ENCODE measurements around the gene TRAF3.

The TRAF3 gene

DNA sequence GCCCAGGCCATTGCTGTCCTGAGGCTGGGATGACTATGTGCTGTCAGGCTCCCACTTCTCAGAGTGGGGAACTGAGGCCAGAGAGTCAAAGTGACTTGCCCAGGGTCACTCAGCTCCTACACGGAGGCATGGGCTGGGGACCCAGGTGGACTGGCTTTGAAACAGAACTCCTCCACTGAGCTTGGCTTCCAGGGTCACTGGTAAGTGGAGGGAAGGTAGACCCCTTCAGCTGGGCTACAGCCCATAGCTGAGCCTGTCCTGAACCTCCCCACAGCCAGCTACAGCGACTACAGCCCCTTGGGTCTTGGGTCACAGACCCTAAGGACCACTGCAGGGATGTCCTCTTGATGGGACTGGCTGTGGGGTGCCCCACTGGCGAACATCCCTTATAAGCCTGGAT lies 40.3 kb upstream of the TRAF3 start:
- ATAC-seq (ENCODE audit: insufficient read depth, low read depth), result no peak
- H3K27ac ChIP-seq (ENCODE audit: low read length), result no peak overlapping the region

DNA sequence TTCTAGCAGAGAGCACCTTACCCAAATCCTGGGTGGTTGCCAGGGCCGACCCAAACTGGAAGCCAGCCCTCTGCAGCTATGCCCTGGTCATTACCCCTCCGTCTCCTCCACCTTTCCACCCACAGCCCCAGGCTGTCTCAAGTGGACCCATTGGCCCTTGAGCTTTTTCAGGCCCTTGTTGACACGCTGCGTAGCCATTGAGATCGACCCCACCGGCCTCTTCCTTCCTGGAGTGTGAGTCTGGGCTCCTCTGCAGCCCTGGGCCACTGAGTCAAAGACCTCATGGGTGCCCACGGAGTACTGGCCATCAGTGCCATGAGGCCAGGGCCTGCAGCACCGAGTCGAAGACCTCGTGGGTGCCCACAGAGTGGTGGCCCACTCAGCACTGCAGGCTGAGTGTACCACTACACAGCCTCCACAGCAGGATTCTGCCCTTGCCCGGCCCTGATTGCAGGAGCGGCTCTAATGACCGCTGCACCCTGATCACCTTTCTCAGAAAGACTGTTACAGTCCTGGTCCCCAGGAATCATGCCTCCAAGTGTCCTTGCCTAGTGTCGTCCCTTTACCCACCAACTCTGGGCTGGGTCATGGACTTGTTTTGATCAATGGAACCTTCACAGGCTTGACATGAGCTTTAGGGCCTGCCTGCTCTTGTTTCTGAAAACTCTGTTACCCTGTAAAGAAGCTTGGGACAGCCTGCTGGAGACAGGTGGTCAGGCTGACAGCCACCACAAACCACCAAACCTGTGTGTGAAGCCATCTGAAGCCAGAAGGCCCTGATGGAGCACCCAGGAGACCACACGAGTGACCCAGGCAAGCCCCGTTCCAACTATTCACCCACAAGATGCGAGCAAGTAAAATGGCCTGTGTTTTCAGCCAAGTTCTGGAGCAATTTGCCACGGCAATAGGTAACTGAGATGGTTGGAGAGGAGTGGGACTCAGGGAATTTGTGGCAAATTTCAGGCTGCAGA lies 39.6 kb upstream of the TRAF3 start:
- no peaks in the 10 kb centered on the region for H3K36me3 ChIP-seq (ENCODE audit: insufficient read depth, low read length)
- ATAC-seq (ENCODE audit: insufficient read depth, low read depth), result no peak
- no peak overlapping the region for H3K27ac ChIP-seq (ENCODE audit: low read length)
- no peaks in the 10 kb centered on the region for H3K4me1 ChIP-seq (ENCODE audit: insufficient read depth, low read length)
- H3K9ac ChIP-seq (ENCODE audit: low read depth, low read length), result no peak overlapping the region
- H3K4me2 ChIP-seq (ENCODE audit: insufficient read depth, low read length), result no peak overlapping the region
- no peaks in the 10 kb centered on the region for H3K79me2 ChIP-seq (ENCODE audit: insufficient read depth, low read length)
- no peak for DNase-seq
- TF ChIP-seq EZH2 (IDR thresholded peaks at IDR 0.05; ENCODE audit: borderline replicate concordance, low read depth, low read length, severe bottlenecking), result no peak
- TF ChIP-seq, protein P1, sequence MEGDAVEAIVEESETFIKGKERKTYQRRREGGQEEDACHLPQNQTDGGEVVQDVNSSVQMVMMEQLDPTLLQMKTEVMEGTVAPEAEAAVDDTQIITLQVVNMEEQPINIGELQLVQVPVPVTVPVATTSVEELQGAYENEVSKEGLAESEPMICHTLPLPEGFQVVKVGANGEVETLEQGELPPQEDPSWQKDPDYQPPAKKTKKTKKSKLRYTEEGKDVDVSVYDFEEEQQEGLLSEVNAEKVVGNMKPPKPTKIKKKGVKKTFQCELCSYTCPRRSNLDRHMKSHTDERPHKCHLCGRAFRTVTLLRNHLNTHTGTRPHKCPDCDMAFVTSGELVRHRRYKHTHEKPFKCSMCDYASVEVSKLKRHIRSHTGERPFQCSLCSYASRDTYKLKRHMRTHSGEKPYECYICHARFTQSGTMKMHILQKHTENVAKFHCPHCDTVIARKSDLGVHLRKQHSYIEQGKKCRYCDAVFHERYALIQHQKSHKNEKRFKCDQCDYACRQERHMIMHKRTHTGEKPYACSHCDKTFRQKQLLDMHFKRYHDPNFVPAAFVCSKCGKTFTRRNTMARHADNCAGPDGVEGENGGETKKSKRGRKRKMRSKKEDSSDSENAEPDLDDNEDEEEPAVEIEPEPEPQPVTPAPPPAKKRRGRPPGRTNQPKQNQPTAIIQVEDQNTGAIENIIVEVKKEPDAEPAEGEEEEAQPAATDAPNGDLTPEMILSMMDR (IDR thresholded peaks at IDR 0.05; ENCODE audit: borderline replicate concordance, extremely low read depth, low read length, poor library complexity, severe bottlenecking), result no peak
- H3K4me3 ChIP-seq (ENCODE audit: low read depth in 1 of 2, low read length in 2 of 2), result no peak overlapping the region
- no peaks in the 10 kb centered on the region for H4K20me1 ChIP-seq (ENCODE audit: insufficient read depth, low read length)
- H3K9me3 ChIP-seq (ENCODE audit: insufficient read depth, low read length, severe bottlenecking), result peaks cover 11% of the 10 kb centered on the region
- H3K27me3 ChIP-seq (ENCODE audit: insufficient read depth, low read length, poor library complexity), result no peaks in the 10 kb centered on the region
- no peak overlapping the region for H2AFZ ChIP-seq (ENCODE audit: low read depth, low read length)

More for the DNA sequence above, 40.3 kb upstream of the TRAF3 start:
- H2AFZ ChIP-seq (ENCODE audit: low read depth, low read length), result no peak overlapping the region
- no peak overlapping the region for H3K9ac ChIP-seq (ENCODE audit: low read depth, low read length)
- H4K20me1 ChIP-seq (ENCODE audit: insufficient read depth, low read length), result 0 out of 2 replicates have a peak, but pooled peaks cover 4% of the 10 kb centered on the region
- no peaks in the 10 kb centered on the region for H3K79me2 ChIP-seq (ENCODE audit: insufficient read depth, low read length)
- peaks cover 7% of the 10 kb centered on the region for H3K9me3 ChIP-seq (ENCODE audit: insufficient read depth, low read length, severe bottlenecking)
- H3K4me2 ChIP-seq (ENCODE audit: insufficient read depth, low read length), result no peak overlapping the region
- no peaks in the 10 kb centered on the region; the same call in 1 of the 2 replicates for H3K36me3 ChIP-seq (ENCODE audit: insufficient read depth, low read length)
- no peaks in the 10 kb centered on the region for H3K27me3 ChIP-seq (ENCODE audit: insufficient read depth, low read length, poor library complexity)
- no peaks in the 10 kb centered on the region for H3K4me1 ChIP-seq (ENCODE audit: insufficient read depth, low read length)
- TF ChIP-seq, protein P1 (IDR thresholded peaks at IDR 0.05; ENCODE audit: borderline replicate concordance, extremely low read depth, low read length, poor library complexity, severe bottlenecking), result no peak
- no peak for TF ChIP-seq EZH2 (IDR thresholded peaks at IDR 0.05; ENCODE audit: borderline replicate concordance, low read depth, low read length, severe bottlenecking)
- no peak for DNase-seq
- no peak overlapping the region for H3K4me3 ChIP-seq (ENCODE audit: low read depth in 1 of 2, low read length in 2 of 2)

DNA sequence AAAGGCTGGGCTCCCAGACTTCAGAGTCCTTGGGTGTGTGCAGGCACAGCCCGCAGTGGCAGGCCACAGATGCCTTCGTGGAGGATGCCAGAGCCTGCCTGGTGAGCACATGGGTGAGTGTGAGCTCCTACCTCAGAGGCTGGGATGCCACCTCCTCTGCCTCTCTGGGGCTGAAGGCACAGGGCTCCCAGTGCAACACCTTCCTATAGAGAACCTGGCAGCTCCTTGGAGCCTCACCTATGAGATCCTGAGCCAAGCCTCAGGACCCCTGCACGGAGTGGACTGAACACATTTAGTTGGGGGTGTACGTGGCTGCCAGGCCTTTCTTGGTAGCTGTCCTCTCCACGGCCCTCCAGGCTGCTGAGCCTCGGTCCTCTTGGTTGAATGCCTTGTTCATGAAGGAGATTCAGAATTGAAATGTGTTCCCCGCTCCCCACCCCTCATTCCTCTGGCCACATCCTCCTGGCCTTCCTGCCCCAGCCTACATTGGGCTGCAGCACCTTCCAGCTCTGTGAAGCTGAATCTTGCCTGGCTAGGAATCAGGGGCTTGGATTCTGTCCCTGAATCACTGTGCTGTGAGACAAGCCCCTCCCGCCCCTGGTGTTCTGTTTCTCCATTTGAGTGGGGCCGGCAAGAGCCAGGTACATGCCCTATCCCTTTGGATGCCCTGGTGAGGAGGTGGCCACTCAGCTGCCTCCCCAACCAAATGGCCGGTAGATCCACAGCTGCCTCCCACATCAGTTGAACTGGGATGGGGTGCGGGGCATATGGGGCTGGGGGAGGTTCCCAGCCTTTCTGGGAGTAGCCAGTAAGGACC lies 38.7 kb upstream of the TRAF3 start:
- H3K27ac ChIP-seq (ENCODE audit: low read length), result no peak overlapping the region
- H3K4me1 ChIP-seq (ENCODE audit: insufficient read depth, low read length), result no peaks in the 10 kb centered on the region
- DNase-seq (no peak), ATAC-seq (ENCODE audit: insufficient read depth, low read depth) (0 out of 3 replicates have a peak, but pooled peaks have one; percentile 9)
- no peak for TF ChIP-seq EZH2 (IDR thresholded peaks at IDR 0.05; ENCODE audit: borderline replicate concordance, low read depth, low read length, severe bottlenecking)
- TF ChIP-seq, protein P1 (IDR thresholded peaks at IDR 0.05; ENCODE audit: borderline replicate concordance, extremely low read depth, low read length, poor library complexity, severe bottlenecking), result no peak
- H3K4me3 ChIP-seq (ENCODE audit: low read depth in 1 of 2, low read length in 2 of 2), result no peak overlapping the region
- no peak overlapping the region for H3K9ac ChIP-seq (ENCODE audit: low read depth, low read length)
- H3K4me2 ChIP-seq (ENCODE audit: insufficient read depth, low read length), result no peak overlapping the region
- H3K9me3 ChIP-seq (ENCODE audit: insufficient read depth, low read length, severe bottlenecking), result peaks cover 16% of the 10 kb centered on the region
- H4K20me1 ChIP-seq (ENCODE audit: insufficient read depth, low read length), result no peaks in the 10 kb centered on the region
- no peaks in the 10 kb centered on the region for H3K79me2 ChIP-seq (ENCODE audit: insufficient read depth, low read length)
- H3K36me3 ChIP-seq (ENCODE audit: insufficient read depth, low read length), result no peaks in the 10 kb centered on the region
- no peaks in the 10 kb centered on the region for H3K27me3 ChIP-seq (ENCODE audit: insufficient read depth, low read length, poor library complexity)
- no peak overlapping the region for H2AFZ ChIP-seq (ENCODE audit: low read depth, low read length)

Measured in DND-41 (cell line).